Testis (tissue), 2 donors: ENCODE measurements around the gene SHQ1.

Experiments used
- CTCF ChIP-seq, 3 experiments: fragments of 450-650 bp in 2 of 3; fragments of 200-600 bp in 1 of 3; sonication (generic) in 1 of 3; IDR thresholded peaks; one replicate each; pipeline ENCODE4 v1.5.1; 2016 to 2019; ENCODE audit warnings: antibody characterized with exemption in 3 of 3, mild to moderate bottlenecking in 2 of 3, moderate library complexity in 1 of 3
- POLR2A ChIP-seq: fragments of 450-650 bp; IDR thresholded peaks from one replicate; pipeline ENCODE4 v1.6.1; 2017; ENCODE audit warnings: antibody characterized with exemption, mild to moderate bottlenecking, moderate library complexity

- TF ChIP-seq POLR2A = no peak
- TF ChIP-seq CTCF (IDR thresholded peaks at IDR 0.05) = no peak
Observed at GRCh38 chr3:72784226-72784625, 64.0 kb downstream of the SHQ1 start.
